Measurements from ENCODE around the gene TSPYL2. TPM values are rescaled to one million over a fixed set of nuclear protein-coding genes. Genes with fewer than 3 reads are reported as not detected.

Gene TSPYL2
- total RNA-seq, 1 donor from 2014 or later: 10.2 TPM

DNA sequence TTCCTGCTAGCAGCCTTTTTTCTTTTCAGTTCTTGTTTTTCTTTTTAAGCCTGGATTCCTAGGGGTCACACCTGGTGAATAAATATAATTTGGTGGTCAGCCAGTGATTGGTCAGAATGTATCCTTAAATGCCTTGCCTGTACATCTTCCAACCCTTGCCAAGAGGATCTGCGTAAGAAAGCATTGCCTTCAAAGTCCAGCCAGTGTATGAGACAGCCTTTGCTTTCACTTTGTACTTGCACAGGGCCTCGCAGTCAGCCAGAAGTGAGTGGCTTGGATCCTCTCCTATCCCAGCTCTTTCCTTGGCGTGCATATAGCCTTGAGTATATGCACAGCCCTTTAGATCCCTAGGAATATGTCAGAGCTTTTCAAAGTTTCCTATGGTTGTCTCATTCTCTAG, 33.9 kb downstream of the TSPYL2 start:
- DNase-seq (ENCODE audit: low spot score in 2 of 2): peak in 1 of 2 donors; percentile 12

DNA sequence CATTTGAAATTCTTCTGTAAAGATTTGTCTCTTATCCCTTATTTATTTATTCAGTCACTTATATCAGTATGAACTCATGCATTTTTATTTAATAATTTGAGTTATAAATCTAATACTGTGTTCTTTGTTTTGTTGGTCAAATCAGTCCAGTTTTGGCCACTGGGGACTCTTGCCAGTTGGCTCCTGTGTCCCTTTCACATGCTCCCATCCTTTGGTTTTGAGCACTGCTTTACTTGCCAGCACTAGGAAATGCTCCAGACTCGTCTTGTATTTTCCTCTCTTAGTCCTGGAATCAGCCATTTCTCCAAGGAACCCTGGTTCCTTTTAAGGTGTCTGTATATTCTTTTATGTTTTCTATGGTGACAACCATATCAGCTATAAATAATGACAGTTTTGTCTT, 39.8 kb downstream of the TSPYL2 start:
- DNase-seq (ENCODE audit: low spot score in 2 of 2) (no peak), FAIRE-seq (no peak)

More for the DNA sequence above, 33.9 kb downstream of the TSPYL2 start:
- FAIRE-seq: no peak

DNA sequence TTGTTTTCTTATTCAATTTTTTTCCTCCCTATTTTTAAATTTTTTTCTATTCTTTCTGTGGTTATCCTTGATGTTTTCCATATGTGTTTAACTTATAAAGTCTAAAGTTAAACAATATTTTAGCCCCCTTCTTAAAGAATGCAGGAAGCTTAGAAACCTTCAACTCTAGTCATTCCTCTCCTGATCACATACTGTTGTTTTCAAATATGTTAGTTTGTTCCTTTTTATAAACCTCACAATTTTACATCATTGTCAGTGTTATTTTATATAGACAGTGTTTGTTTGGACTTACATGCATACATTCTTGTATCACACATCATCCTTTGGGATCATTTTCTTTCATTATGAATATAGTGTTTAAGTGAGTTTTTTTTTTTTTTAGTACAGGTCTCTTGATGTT, 43.3 kb downstream of the TSPYL2 start:
- FAIRE-seq: no peak

DNA sequence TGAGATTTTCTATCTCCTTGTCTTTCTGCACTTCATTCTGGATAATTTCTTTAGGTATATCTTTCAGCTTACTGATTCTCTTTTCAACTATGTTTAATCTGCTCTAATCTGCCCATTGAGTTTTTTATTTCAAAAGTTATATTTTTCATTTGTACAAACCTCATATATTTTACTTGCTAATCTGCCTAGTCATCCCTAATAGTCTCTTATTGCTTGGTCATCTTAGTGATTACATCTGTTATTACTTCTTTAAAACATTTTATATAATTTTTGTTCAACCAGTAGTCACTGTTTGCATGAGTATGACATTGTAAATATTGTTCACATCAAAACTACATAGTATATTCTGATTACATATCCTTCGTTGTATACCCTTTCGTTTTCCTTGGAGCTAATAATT, 44.2 kb downstream of the TSPYL2 start:
- no peak for DNase-seq (ENCODE audit: low spot score in 2 of 2)
- no peak for FAIRE-seq

More for the DNA sequence above, 43.3 kb downstream of the TSPYL2 start:
- no peak for DNase-seq (ENCODE audit: low spot score in 2 of 2)

DNA sequence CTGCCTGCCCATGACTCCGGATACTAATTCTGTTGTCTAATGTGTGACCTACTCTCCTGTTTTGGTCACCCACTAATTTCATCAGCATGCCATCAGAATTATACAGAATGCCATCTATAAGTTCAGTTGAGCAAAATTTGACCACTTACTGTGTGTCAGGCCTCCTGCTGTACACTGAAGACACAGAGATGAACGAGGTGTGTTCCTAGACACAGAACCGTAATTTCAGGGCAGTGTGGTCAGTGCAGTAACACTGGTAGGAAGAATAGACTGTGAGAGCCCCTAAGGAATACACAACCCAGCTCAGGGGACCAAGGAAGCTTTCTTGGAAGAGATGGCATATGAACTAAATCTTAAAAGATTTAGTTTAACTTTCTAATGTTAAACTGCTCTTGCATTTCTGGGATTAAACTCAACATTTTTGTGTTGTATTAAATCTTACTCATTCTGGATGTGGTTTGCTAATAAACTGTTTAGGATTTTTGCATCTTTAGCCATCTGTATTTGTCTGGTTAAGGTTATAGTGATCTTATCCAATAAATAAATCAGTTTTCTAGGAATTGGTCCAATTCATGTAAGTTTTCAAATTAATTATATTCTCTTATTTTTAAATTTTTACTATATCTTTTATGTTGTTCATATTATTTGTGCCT, 46.1 kb downstream of the TSPYL2 start:
- no peak for FAIRE-seq

DNA sequence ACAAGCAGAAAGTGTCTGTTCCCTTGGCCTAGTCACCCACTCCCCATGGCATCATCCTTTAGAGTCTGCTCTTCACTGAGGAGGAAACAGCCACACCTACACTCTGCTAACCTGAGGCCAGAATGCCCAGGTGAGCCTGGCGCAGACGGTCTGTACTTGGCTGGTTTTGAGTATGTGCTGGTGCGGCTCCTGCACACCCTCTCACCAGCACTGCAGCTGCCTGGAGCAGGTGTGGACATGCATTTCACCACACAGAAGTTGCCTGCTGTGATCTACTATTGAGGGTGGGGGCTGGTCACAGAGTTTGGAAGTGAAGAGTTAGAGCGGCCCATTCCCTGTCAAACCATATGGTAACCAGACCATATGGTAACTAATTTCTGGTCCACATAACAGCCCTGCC, 51.2 kb downstream of the TSPYL2 start:
- no peak for DNase-seq (ENCODE audit: low spot score in 2 of 2)
- no peak for FAIRE-seq

More for the DNA sequence above, 46.1 kb downstream of the TSPYL2 start:
- no peak for DNase-seq (ENCODE audit: low spot score in 2 of 2)

DNA sequence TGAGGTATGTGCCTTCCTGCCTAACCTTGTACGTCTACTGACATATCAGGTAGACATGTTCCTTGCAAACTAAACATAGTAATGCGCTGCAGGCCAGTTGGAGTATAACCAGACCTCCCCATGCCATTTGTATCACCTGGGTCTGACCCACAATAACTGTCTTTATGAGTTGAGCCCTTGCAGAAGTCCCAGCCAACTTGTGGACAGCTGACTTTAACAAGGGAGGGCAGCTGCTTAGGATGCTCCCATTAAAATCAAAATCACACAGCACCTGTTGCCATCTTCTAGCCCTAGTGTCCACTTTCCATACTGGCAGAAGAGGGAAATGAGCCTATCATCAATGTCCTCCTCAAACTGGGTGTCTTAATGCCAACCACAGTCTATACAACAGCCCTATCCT, 53.4 kb downstream of the TSPYL2 start:
- no peak for DNase-seq (ENCODE audit: low spot score in 2 of 2)
- FAIRE-seq: no peak

Small RNA genes within 50 kb of the gene (small RNA-seq; reads per million reads assigned to genes)
- gene AL591212.2: not detected

Other genes starting within 250 kb of the TSPYL2 start
- not detected for gene XAGE3, start 214.3 kb upstream of the TSPYL2 start, total RNA-seq
- 22.0 TPM for gene FAM156B, start 185.0 kb upstream of the TSPYL2 start, total RNA-seq
- 6.5 TPM for gene FAM156A, start 123.8 kb upstream of the TSPYL2 start, total RNA-seq
- gene GPR173, start 33.6 kb upstream of the TSPYL2 start, total RNA-seq: 21.2 TPM
- gene KANTR, start 11.8 kb downstream of the TSPYL2 start, total RNA-seq: 22.8 TPM
- gene KDM5C, start 142.8 kb downstream of the TSPYL2 start, total RNA-seq: 62.4 TPM
- 9.8 TPM for gene IQSEC2, start 199.2 kb downstream of the TSPYL2 start, total RNA-seq